HG02623 (cell line): ENCODE results near the gene CDT1.
"Not testable (repeated sequence)": the region's sequence is repeated elsewhere in the genome, so short reads cannot be mapped to it uniquely, and the experiment has no call there.

Source experiments
- ATAC-seq: cut with Tn5 transposase; IDR thresholded peaks from one replicate; pipeline ENCODE4 v1.9.1; 2021; ENCODE audit warnings: moderate library complexity; ENCODE audit not compliant: unreplicated experiment

CDT1 gene

GRCh38 chr16:88815901-88816589 lies 12.5 kb downstream of the CDT1 start:
- no peak for ATAC-seq

DNA sequence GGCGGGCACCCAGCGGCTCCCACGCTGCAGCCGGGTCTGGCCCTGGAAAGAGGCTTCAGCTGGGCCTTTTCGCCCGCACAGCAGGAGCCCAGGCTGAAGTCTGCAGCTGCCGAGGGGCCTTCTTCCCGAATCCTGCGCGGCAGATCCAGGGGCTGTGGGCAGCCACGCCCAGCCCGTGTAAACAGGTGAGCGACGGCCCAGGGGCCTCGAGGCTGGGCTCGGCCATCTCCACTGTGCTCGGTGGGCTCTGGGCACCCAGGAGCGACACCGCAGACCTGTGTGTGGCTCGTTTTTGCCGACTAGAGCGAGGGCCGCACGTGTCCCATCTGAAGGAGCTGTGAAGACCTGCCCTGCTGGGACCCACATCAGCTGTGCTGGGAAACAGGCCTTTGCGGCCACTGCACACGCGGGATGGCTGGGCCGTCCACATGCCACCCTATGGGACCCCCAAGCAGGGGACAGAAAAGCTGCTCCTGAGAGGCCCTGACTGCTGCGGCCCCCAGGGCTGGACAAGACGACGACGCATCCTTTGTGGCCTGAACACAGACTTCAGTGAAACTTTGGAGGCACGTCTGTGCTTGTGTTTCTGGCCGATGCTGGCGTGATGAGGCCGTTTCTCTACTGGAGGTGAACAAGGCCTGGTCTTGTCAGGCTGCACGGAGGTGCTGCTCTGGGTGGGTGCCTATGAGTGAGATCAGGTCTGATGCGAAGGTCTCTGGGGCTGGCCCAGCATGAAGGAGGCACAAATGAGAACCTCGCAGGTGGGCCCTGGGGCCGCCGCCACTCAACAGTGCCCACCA lies 13.3 kb downstream of the CDT1 start:
- ATAC-seq, result no peak

GRCh38 chr16:88817785-88818574 lies 14.4 kb downstream of the CDT1 start:
- no peak for ATAC-seq

DNA sequence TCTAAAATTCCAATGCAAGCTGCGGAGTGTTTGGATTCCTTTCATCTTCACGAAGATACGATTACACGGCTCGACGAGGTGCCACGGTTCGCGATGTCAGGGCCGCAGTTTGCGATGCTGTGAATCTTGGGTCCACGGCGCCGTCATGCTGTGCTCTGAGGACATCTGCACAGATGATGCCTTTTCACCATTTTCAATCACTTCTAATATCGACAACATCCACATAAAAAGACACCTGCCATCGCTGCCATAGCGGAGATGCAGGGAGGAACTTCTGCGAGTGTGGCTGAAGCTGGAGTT lies 14.9 kb downstream of the CDT1 start:
- ATAC-seq, result no peak

GRCh38 chr16:88819126-88819525 lies 15.5 kb downstream of the CDT1 start:
- no peak for ATAC-seq

DNA sequence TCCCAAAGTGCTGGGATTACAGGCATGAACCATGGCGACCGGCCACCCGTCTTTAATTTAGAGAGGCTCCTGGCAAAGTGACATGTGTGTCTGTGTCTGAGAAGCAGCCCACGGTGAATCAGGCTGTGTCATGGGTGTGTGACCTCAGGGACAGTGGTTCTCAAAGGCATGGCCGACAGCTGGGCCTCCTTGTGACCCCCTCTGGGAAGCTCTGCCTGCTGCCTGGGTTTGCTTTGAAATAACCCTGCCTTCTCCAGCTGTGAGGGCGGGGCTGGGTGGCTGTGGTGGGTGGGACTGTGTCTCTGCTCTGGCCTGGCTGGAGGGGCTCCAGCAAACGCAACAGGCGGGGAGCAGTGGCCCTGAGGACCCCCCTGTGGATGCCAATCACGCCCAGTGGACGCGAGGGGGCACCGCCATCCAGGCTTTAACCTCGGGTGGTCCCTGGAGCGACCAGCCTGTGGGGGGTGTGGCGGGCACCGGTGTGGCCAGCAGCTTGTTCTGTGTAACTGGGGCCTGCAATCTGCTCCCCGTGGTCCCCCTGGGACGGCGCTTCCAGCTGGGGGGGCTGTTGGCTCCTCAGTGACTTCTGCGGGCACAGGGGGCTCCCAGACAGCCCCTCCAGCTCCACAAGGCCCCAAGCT lies 16.9 kb downstream of the CDT1 start:
- no peak for ATAC-seq

DNA sequence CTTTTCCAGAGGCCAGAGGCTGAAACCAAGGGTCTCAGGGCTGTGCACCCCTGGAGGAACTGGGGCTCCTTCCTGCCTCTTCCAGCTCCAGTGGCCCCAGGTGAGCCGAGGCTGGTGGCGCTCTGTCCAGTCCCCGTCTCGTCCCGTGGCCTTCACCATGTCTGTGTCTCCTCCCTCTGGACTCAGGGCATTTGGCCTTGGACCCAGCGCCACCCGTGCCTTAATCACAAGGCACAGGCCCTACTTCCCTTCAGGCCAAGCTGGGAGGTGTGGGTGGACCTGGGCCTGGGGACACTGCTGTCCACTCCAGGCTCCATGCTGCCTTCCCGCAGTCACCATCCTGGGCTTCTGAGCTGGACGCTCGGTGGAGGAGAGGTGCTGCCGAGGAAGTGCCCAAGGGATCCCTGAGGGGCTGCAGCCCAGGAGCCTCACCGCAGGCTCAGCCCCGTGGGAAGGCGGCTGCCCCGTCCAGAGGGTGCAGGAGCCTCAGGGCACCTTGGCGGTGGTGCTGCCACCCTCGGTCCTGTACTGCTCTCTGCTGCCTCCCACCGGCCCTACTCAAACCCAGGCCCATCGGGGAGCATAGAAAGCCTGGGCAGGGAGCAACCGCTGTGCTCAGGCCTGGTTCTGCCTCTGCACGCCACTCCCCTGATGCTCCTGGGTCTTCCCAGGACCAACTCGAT lies 17.7 kb downstream of the CDT1 start:
- ATAC-seq, result no peak

DNA sequence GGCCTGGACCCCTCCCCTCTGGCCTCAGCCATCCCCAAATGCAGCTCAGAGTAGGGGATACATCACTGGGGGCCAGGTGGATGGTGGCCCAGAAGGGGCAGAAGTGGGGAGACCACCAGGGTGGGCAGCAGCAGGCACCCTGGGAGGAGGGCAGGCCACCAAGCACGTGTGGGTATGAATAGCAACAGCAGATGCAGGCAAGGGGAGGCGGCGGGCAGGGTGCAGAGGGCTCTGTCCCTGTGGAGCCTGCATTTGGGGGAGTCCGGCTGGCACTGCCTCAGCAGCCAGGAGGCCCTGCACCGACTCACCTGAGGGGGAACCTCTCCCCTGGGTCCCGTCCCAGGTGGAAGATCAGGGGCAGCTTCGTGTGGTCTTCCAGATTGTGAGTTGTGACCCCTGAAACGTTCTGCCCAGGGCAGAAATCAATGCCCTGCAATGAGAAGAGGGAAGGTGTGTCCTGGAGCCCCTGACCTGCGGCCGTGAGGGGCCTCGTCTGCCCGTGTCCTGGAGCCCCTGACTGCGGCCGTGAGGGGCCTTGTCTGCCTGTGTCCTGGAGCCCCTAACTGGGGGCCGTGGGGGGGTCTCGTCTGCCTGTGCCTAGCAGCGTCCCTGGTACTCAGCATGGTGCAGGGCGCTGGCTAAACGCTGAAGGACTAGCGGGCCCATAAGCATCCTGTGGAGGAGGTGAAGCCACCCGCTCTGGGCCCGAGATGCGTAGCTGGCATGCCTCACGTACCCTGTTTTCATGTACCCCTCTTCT lies 18.9 kb downstream of the CDT1 start:
- ATAC-seq, result no peak

DNA sequence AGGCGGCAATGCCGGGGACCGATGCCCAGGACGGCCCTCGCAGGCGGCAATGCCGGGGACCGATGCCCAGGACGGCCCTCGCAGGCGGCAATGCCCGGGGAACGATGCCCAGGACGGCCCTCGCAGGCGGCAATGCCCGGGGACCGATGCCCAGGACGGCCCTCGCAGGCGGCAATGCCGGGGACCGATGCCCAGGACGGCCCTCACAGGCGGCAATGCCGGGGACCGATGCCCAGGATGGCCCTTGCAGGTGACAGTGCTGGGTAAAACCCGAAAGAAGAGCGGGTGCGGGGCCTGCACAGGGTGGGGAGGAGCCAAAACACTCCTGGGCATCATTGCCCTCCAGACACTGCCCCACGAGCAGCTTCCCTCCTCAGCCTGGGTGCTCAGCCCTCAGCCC lies 20.1 kb downstream of the CDT1 start:
- not testable (repeated sequence) for ATAC-seq

GRCh38 chr16:88824256-88825077 lies 20.9 kb downstream of the CDT1 start:
- no peak for ATAC-seq

DNA sequence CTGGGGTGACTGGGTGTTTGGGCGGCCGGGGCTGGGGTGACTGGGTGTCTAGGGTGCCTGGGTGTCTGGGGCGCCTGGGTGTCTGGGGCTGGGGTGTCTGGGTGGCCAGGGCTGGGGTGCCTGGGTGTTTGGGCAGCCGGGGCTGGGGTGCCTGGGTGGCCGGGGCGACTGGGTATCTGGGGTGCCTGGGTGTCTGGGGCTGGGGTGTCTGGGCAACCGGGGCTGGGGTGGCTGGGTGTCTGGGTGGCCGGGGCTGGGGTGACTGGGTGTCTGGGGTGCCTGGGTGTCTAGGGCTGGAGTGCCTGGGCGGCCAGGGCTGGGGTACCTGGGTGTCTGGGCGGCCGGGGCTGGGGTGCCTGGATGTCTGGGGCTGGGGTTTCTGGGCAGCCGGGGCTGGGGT lies 21.6 kb downstream of the CDT1 start:
- no peak for ATAC-seq

- no peak for ATAC-seq
Measured at GRCh38 chr16:88826070-88826840, 22.7 kb downstream of the CDT1 start.

DNA sequence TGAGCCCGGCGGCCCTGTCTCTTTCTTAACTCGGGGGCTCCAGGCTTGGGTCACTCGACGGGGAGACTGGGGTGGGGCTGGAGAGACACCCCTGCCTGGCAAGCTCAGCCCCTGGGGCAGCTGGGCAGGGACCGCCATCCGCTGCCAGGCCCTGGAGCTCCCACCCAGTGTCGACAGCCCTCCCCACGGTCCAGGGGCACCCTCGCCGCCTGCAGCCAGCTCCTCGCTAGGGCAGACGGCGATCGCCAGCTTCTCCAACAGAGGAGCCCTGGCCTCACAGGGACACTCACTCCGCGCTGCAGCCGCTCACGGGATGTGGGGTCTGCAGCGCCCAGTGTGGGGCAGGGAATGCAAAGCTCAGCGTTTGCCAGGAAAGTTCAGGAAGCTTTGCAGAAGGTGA lies 24.1 kb downstream of the CDT1 start:
- ATAC-seq, result no peak

DNA sequence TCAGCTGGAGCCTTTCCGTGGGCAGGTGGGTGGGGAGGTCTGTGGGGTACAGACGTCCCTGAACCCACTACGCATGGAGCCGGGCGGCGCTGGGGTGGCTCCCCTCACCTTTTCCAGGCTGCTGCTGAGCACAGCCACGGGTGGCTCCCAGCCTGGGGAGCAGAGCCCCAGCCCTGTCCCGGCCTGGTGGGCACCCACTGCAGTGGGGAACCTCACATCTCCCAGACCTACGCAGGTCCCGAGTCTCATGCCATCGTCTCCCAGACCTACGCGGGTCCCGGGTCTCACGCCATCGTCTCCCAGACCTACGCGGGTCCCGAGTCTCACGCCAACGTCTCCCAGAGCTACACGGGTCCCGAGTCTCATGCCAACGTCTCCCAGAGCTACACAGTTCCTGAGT lies 25.1 kb downstream of the CDT1 start:
- ATAC-seq, result no peak

GRCh38 chr16:88830258-88830657 lies 26.7 kb downstream of the CDT1 start:
- ATAC-seq, result no peak

GRCh38 chr16:88830783-88831182 lies 27.2 kb downstream of the CDT1 start:
- no peak for ATAC-seq

GRCh38 chr16:88831838-88832237 lies 28.2 kb downstream of the CDT1 start:
- no peak for ATAC-seq

GRCh38 chr16:88833086-88833485 lies 29.5 kb downstream of the CDT1 start:
- ATAC-seq, result no peak

DNA sequence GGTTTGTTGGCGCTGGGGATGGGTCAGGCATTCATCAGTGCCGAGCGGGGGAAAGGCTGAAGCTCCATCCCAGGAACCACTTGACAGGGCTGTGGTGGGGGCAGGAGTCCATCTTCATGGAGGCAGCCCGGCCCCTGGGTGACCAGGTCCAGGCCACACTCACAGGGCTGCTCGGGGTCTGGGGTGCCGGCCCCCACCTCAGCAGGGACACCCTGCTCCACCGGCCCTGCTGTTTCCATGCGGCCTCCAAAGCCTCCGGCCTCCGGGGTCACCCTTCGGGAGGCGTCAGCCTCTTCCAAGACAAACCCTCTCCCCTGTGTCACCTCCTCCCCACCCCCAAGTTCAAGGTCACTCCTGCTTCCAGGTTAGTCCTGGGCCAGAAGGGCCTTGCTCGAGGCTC lies 31.1 kb downstream of the CDT1 start:
- ATAC-seq, result no peak
